NCI-H82 treated with DMSO at 0.1 percent for 48 hours (cell line): ENCODE measurements around the gene DDOST.

Experiments used
- DNase-seq: peaks from one replicate; lab custom pipeline; 2025; ENCODE audit not compliant: unreplicated experiment; lab: John Stamatoyannopoulos, UW

DDOST gene

DNA sequence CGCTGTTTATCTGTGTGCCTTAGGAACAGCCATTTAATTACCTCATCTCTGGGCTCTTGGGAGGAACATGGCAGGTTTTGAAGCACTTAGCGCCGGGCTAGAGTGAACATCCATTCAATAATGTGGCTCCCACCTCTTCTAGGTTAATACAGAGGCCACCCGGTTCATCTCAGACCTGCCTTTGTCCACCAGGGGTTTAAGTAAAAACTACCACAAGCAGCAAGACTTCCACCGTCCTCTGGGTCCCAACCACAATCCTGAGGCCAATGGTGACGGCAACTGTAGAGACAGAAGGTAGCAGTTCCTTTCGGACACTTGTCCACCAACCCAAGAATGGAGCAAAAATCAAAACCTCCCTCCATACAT is 924 bp upstream of the DDOST start:
- DNase-seq, result no peak

DNA sequence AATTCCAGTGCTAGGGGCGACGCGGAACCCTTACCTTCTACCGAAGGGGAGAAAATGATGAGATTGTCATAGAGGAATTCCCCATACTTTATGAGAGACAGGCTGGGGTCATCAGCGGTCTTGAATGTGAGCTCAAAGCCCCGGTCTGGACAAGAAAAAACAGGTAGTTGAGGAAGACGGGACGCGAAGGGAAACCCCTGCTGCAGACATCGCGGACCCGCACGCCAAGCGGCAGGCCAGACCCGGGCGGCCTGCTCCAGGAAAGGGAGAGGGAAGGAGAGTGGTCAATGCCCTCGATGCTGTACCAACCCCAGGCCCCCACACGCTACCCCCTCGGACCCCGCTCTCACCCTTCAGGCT is 342 bp downstream of the DDOST start:
- DNase-seq, result no peak

DNA sequence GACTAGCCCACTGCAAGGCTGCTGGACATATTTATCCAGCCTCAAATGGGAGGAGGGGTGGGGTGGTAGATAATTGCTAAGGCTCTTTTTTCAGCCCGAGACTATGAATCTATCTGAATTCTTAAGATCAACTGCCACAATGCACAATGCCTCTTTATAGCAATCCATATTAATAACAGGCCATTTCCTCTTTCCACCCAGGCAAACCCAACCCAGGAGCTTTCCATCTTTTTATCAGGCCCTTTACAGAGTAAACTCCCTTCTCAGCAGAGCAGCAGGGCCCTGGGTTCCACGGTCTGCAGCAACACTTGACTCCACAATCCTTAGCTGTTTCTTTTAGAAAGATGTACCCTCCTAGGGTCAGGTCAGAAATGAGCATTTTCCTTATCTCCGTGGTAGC is 806 bp downstream of the DDOST start:
- DNase-seq, result no peak

DNA sequence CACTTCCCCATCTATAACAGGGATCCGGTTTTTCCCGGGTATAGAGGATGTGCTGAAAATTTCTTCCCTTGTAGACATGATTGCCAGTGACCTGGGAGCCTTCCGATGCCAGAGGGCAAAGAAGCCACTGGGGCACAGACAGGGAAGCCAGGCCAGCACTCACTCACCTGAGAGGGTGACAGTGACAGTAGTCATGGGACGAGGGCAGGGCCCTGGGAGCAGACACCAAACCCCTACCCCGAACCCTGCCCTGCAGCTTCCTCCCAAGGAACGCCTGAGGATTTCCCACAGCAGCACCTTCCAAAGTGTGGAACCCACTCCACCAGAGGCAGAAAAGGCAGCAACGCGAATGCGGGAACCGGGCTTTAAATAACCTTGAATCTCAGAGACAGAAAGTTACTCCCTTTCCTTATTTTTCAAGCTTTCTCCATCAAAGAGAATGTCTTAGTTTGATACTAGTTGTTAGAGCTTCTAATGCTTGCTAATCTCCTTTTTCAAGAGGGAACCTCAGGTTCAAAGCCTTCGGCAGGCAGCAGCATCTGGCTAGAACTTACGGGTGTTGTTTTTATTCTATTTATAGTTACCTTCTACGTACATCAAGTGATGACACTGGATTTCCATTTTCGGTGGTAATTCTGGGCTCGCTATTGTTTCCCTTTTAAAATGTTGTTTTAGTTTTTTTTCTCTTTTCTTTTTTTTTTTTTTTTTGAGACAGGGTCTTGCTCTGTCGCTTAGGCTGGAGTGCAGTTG is 2.8 kb downstream of the DDOST start:
- no peak for DNase-seq

DNA sequence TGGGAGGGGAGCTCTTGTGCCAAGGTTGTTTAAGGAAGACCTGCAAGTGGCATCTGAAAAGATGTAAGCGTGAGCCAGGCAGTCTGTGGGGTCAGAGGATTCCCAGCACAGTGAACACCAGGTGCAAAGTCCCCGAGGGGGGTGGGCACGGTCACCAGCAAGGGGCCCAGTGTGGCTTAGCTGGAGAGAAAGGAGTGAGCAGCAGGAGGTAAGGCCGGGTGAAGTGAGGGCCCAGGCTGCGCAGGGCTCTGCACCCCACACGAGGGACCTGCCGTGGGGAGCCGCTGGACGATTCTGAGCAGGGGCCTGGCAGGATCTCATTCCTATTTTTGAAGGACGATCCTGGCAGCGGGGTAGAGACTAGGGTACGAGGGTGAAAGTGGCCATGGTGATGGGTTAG is 4.1 kb downstream of the DDOST start:
- DNase-seq, result no peak

DNA sequence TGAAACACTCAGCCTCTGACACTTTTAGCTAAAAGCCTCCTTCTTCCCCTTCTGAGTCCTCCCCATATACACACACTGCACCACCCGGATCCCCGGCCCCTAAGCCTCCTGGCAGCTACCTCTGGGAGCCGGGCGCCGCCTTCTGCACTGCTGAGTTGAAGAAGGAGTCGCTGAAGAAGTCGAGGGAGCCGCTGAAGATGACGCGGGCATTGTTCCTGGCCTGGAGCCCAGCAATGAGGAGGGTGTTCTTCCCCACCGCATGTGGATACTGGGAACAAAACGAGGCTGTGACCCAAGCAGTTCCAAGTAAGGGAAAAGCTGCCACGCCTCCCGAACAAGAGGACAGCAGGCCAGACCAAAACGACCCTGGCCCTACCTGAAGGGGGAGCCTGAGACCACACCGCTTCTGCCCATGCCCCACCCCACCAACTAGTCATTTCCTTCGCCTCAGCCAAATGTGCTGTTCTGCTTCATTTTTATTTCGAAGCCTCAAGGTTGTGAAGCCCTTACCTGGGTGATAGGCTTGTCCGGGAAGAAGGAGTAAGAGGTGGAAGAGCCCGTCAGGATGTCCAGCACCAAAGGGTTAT is 7.0 kb downstream of the DDOST start:
- no peak for DNase-seq

DNA sequence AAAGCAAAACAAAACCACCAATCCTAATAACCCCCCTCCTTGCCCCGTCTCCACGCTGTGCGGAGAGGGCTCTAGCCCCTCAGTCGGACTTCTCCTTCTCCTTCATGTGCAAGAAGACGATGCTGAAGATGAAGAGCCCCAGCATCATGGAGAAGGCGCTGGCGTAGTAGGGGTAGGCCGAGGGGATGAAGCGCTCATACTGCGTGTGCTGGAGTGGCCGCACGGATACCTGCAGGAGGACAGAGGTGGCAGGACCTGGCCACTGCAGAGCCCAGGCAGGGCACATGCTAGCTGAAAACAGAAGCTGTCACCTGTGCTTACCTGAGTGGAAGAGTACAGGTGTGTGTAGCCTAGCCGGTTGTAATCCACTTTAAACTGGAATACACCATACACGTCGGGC is 8.9 kb downstream of the DDOST start:
- no peak for DNase-seq

DNA sequence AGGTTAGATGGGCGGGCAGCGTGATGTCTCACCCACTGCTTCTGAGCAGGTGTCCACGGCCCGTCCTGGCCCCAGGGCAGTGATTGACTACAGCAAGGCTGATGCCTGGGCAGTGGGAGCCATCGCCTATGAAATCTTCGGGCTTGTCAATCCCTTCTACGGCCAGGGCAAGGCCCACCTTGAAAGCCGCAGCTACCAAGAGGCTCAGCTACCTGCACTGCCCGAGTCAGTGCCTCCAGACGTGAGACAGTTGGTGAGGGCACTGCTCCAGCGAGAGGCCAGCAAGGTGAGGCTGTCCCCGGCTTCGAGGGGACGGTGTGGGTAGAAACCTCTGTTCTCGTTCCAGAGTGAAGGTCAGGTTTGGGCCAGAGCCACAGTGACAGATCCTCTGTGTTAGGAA is 12.2 kb downstream of the DDOST start:
- no peak for DNase-seq

DNA sequence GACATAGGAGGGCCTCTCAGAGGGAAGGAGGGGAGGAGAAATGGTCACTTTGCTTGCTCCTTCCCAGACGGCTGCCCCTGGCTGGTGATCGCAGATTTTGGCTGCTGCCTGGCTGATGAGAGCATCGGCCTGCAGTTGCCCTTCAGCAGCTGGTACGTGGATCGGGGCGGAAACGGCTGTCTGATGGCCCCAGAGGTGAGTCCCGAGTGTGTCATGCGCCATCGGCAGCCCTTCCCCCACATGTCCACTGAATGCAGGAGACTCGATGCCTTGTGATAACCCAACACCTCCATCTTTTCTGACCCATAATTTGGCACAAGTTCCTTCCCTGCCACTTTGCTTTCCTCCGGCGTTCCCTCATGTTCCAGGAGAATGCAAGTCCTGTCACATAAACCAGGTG is 12.7 kb downstream of the DDOST start:
- DNase-seq, result no peak

DNA sequence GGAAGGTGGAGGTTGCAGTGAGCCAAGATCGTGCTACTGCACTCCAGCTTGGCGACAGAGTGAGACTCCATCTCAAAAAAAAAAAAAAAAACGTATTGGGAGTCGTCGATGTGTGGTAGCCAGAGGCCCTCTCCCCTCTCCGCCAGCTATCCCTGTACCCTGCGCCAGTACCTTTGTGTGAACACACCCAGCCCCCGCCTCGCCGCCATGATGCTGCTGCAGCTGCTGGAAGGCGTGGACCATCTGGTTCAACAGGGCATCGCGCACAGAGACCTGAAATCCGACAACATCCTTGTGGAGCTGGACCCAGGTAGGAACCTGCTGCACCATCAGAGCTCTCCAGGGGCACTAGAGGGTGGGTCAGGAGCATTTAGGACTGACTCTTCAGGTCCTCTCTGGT is 15.8 kb downstream of the DDOST start:
- DNase-seq, result no peak

DNA sequence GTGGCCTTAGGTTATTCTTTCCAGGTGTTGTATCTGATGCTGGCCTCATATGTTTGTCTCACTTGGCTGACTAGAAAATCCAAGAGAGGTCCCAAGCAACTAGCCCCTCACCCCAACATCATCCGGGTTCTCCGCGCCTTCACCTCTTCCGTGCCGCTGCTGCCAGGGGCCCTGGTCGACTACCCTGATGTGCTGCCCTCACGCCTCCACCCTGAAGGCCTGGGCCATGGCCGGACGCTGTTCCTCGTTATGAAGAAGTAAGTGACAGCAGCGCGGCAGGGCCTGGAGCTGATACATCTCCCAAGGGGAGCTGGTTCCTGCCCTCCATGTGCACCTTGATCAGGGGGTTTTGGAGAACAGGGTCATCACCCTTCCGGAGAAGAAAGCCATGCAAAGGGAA is 16.8 kb downstream of the DDOST start:
- no peak for DNase-seq

DNA sequence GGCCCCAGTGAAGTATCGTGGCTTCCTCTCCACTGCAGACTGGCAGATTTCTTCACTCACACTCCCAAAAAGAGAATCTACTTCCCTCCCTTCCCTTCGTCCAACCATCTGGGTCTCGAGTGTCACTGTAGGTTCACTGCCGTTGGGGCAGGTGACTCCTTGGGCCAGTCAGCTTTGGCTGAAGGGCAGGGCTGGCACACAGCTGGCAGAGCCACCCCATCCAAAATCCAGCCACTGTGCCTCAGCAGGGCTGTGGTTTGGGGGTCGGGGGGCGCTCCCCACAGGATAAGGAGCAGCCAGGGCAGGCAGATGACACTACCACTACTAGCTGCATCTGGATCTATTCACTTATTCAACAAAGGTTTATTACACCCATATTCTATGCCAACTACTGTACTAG is 18.1 kb downstream of the DDOST start:
- no peak for DNase-seq

DNA sequence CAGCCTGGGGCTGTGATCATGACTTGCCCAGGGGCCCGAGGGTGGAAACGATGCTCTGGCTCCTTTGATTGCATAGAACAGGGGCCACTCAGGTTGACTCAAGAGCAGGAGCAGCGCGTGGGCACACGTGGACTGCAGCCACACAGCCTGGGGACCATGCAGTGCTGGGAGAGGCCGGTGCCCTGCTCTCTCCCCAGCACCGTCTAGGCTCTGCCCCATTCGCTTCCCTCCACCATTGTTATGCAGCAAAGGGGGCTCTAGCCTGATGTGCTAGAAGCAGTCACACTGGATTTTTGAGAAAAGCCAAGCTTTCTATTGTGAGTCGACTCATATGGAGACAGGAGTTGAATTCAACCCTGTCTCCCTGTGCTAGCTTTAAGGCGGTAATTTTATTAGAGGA is 19.2 kb downstream of the DDOST start:
- DNase-seq, result no peak

DNA sequence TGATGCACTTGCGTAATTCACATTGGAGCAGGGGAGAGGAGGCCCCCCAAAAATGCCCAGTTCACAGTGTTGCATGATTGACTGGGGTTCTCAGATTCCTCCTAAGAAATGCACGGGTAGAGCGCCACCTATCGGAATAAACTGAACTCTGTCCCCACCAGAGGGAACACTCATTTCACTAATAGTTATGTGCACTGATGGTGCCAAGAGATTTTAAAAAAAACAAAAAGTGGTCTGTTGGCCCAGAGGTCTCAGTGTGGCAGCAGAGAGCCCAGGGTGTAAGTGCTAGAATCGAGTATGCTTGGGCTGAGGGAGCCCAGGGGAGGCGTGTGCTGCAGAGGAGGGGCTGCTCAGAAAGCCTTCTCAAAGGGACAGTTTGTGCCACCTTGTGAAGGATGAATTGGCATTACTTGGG is 21.0 kb downstream of the DDOST start:
- DNase-seq, result peak; percentile 35

DNA sequence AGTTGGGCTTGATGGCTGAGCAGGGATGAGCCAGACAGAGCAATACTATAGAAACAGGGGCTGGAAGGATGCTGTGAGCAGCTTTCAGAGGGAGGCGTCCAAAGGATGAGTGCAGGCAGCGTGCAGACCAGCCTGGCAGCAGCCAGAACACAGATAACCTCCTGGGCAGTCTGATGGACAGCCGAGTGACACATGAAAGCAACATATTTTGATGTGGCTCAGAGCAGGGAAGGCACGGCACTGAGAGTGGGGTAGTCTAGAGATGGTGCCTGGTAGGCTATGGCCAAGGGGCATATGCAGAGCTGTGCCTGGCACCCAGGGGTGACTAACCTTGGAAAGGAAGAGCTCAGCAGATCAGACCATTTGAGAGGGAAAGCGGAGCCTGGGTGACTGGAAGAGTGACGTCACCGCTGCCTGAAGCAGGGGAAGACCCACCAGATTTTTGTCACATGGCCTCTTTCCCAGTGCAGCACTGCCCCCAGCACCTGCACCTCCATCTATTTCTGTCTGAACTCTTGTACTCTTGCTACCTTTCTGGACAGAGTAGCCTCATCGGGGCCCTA is 24.3 kb downstream of the DDOST start:
- no peak for DNase-seq

DNA sequence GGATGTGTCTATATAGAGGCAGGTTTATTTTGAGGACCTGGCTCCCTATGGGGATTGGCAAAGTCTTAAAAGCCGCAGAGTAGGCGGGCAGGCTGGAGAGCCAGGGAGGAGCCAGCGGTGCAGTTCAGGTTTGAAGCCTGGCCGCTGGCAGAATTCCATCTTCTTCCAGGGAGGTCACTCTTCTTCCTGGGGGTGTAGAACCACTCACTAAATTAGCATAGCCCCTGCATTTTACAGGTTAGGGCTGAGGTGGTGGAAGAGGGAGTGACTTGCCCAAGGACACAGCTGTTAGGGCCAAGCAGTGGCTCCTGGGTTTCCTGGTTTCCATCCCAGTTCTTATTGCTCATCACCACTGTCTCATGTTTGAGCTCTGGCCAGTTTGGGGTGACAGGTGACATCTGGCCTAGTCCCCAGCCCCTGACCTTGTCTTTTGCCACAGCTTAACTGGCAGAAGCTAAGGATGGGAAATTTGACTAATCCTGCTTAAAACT is 26.5 kb downstream of the DDOST start:
- peak; percentile 49 for DNase-seq

DNA sequence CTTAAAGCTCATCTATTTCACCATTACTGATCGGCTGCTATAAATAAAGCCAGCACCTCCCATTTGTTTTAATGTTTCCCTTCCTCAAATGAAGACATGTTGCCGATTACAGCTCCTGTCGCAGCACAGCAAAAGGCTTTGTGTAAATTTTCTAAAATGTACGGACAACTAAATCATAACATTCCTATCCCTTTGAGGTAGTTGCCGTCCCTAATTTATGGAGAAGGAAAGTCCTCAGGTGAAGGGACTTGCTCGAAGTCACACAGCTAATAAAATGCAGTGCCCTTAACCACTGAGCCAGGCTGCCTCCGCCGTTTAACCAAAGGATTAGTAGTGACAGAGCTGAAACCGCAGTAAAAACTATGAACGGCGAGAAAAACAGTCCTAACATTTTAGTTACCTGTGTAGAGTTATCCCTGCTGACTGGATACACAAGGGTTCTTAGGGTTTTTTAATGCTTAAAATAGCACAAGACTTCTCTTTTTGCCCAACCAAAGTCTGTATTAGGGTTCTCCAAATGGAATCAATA is 27.0 kb downstream of the DDOST start:
- DNase-seq, result no peak

DNA sequence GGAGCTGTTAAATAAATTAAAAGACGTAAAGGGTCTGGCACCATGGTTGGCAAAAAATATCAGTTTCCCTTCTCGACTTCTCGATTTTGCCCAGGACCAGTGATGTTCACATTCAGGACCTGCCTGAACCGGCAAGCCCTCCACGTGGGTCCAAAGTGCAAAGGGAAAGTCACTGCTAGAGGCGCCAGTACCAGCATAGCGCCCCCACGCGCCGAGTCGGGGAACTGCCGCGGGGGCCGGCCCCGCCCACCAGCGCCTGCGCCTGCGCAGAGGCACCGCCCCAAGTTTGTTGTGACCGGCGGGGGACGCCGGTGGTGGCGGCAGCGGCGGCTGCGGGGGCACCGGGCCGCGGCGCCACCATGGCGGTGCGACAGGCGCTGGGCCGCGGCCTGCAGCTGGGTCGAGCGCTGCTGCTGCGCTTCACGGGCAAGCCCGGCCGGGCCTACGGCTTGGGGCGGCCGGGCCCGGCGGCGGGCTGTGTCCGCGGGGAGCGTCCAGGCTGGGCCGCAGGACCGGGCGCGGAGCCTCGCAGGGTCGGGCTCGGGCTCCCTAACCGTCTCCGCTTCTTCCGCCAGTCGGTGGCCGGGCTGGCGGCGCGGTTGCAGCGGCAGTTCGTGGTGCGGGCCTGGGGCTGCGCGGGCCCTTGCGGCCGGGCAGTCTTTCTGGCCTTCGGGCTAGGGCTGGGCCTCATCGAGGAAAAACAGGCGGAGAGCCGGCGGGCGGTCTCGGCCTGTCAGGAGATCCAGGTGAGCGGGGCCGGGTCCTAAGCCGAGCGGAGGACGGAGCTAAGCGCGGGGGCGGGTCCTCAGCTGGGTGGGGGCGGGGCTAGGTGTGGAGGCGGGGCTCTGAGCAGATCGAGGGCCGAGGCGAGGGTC is 27.7 kb downstream of the DDOST start, which contains the start of gene PINK1:
PINK1 (plus strand) TSS at position 269 of the 875 bp plus-strand sequence; CDS start at position 360, 91 bp downstream.
- peak; percentile 67 for DNase-seq

DNA sequence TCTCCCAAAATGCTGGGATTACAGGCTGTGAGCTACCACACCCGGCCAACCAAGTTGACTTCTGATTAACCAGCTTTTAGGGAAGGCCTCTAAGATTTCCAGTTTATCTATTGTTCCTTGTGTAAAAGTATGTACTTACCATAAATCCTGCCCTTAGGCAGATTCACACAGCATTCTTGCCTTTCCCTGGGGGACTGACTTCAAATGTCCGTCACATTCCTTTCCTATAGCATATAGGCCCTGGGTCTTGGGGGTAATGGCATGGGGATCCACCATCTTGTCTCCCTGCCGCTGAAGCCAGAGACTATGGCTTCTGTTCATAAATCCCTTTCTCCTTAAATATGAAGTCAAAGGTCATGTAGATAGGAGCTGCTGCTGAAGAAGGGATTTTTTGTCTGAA is 28.8 kb downstream of the DDOST start:
- DNase-seq, result no peak

DNA sequence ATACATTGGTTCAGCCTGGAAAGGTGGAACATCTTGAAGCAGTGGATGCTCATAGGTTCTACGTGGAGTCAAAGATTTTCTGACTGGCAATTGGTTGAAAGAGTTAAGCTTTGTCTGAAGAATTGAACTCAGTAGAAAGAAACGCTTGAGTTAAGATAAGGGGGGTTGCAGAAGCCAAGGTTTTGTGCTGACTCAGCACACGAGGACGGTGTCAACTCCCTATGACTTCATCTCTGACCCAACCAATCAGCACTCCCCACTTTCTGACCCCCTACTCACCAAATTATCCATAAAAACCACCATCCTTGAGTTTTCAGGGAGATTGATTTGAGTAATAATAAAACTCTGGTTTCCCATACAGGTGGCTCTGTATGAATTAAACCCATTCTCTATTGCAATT is 30.4 kb downstream of the DDOST start:
- no peak for DNase-seq

DNA sequence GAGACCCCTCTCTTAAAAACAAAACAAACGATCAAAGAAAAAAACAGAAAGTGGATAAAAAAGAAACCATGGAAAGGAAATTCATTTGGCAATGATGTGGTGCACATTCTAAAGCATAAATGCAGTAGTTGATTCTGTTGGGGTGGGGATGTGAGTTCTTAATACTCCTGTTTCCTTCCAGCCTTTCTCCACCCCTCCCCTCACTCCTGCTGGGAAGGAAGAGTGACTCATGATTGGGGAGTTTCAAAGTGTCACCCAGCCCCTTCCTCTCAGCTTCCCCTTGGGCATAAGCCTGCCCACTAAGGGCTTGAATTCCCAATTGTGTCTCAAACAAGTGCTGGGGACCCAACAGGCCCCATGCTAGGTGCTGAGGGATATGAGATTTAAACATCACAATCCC is 34.6 kb downstream of the DDOST start:
- DNase-seq, result no peak

DNA sequence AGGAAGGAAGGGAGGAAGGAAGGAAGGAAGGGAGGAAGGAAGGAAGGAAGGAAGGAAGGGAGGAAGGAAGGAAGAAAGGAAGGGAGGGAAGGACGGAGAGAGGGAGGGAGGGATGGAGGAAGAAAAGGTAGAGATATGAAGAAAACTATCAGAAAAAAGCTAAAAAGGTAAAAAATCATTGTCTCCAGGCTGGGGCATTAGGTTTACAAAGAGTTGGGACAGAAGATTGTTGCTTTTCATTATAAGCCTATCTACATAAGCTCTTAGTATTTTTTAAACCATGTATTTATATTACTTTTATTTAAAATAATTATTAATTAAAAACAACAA is 35.1 kb downstream of the DDOST start:
- DNase-seq, result no peak
